ENCODE results near the gene DUS1L. TPM values are rescaled to one million over a fixed set of nuclear protein-coding genes. Genes with fewer than 3 reads are reported as not detected.

DUS1L gene
- total RNA-seq, 2 experiments from 2014 or later: 132 to 133 TPM

GRCh38 chr17:82010575-82011525 lies 54.8 kb downstream of the DUS1L start:
- intact Hi-C loops (cut with micrococcal nuclease): no loop called here
- CTCF ChIA-PET: no interaction called here
- no peak overlapping the region for H3K4me3 Mint-ChIP-seq
- no peak for DNase-seq
- no peaks in the 10 kb centered on the region for H3K27me3 Mint-ChIP-seq (ENCODE audit: low read depth)
- no peaks in the 10 kb centered on the region for H3K4me1 Mint-ChIP-seq (ENCODE audit: low read depth)
- no peaks in the 10 kb centered on the region for H3K36me3 Mint-ChIP-seq (ENCODE audit: low read depth)
- no peak overlapping the region for H3K27ac Mint-ChIP-seq
- H3K9me3 Mint-ChIP-seq: no peaks in the 10 kb centered on the region

- H3K36me3 Mint-ChIP-seq (ENCODE audit: low read depth): no peaks in the 10 kb centered on the region
- intact Hi-C loops (cut with micrococcal nuclease): no loop called here
- H3K9me3 Mint-ChIP-seq: no peaks in the 10 kb centered on the region
- H3K4me3 Mint-ChIP-seq: no peak overlapping the region
- CTCF ChIA-PET: interaction anchor here (1.0 kb wide), 1 partner anchor 11 kb away, joined by 4 read pairs; no protein-coding TSS in a partner anchor
- no peaks in the 10 kb centered on the region for H3K4me1 Mint-ChIP-seq (ENCODE audit: low read depth)
- H3K27ac Mint-ChIP-seq: no peak overlapping the region
- no peaks in the 10 kb centered on the region for H3K27me3 Mint-ChIP-seq (ENCODE audit: low read depth)
- DNase-seq: no peak
Observed at GRCh38 chr17:82009413-82009812, 56.2 kb downstream of the DUS1L start.

GRCh38 chr17:82008941-82009405 lies 56.6 kb downstream of the DUS1L start:
- CTCF ChIA-PET: interaction anchor here (1.0 kb wide), 1 partner anchor 11 kb away, joined by 4 read pairs; no protein-coding TSS in a partner anchor
- no peaks in the 10 kb centered on the region for H3K36me3 Mint-ChIP-seq (ENCODE audit: low read depth)
- no peak overlapping the region for H3K27ac Mint-ChIP-seq
- DNase-seq: no peak
- H3K4me1 Mint-ChIP-seq (ENCODE audit: low read depth): no peaks in the 10 kb centered on the region
- H3K27me3 Mint-ChIP-seq (ENCODE audit: low read depth): no peaks in the 10 kb centered on the region
- no peaks in the 10 kb centered on the region for H3K9me3 Mint-ChIP-seq
- H3K4me3 Mint-ChIP-seq: no peak overlapping the region
- intact Hi-C loops (cut with micrococcal nuclease): no loop called here

- Mint-ChIP-seq H3K27ac (no peak overlapping the region), H3K9me3 (no peaks in the 10 kb centered on the region), H3K4me1 (ENCODE audit: low read depth) (no peaks in the 10 kb centered on the region), H3K36me3 (ENCODE audit: low read depth) (no peaks in the 10 kb centered on the region), H3K27me3 (ENCODE audit: low read depth) (no peaks in the 10 kb centered on the region), H3K4me3 (no peak overlapping the region)
- CTCF ChIA-PET: no interaction called here
- intact Hi-C loops (cut with micrococcal nuclease): no loop called here
- DNase-seq: no peak
Observed at GRCh38 chr17:82008258-82008940, 57.2 kb downstream of the DUS1L start.

Other genes with a start within 250 kb of the DUS1L start
- 10 to 100 TPM; 53.7 to 55.6 TPM for gene MCRIP1, start 232.5 kb downstream of the DUS1L start, total RNA-seq
- gene PPP1R27, start 230.8 kb downstream of the DUS1L start, total RNA-seq: not detected
- gene P4HB, start 205.3 kb downstream of the DUS1L start, total RNA-seq: 100 to 1,000 TPM; 273 to 276 TPM
- gene ARHGDIA, start 194.5 kb downstream of the DUS1L start, total RNA-seq: 100 to 1,000 TPM; 355 to 389 TPM
- 100 to 1,000 TPM; 213 to 217 TPM for gene ALYREF, start 174.2 kb downstream of the DUS1L start, total RNA-seq
- gene ANAPC11, start 174.1 kb downstream of the DUS1L start, total RNA-seq: 100 to 1,000 TPM; 171 to 182 TPM
- under 1 TPM; 0.12 to 0.19 TPM for gene NPB, start 163.6 kb downstream of the DUS1L start, total RNA-seq
- 10 to 100 TPM; 15.9 to 16.6 TPM for gene PCYT2, start 154.4 kb downstream of the DUS1L start, total RNA-seq
- 10 to 100 TPM; 18.8 to 22.1 TPM for gene SIRT7, start 147.6 kb downstream of the DUS1L start, total RNA-seq
- gene MAFG, start 138.1 kb downstream of the DUS1L start, total RNA-seq: 10 to 100 TPM; 13.5 to 14.8 TPM
- gene PYCR1, start 128.5 kb downstream of the DUS1L start, total RNA-seq: 100 to 1,000 TPM; 121 to 130 TPM
- not detected for gene MYADML2, start 118.6 kb downstream of the DUS1L start, total RNA-seq
- gene NOTUM, start 104.6 kb downstream of the DUS1L start, total RNA-seq: under 1 TPM; 0.35 to 0.38 TPM
- 10 to 100 TPM; 33.6 to 34.8 TPM for gene ASPSCR1, start 88.2 kb downstream of the DUS1L start, total RNA-seq
- 10 to 100 TPM; 55.8 to 57.8 TPM for gene CENPX, start 42.9 kb downstream of the DUS1L start, total RNA-seq
- 10 to 100 TPM; 12.0 to 12.5 TPM for gene LRRC45, start 42.5 kb downstream of the DUS1L start, total RNA-seq
- 1 to 10 TPM; 4.5 to 4.8 TPM for gene RAC3, start 34.1 kb downstream of the DUS1L start, total RNA-seq
- gene DCXR, start 28.1 kb downstream of the DUS1L start, total RNA-seq: 100 to 1,000 TPM; 139 to 146 TPM
- gene RFNG, start 14.0 kb downstream of the DUS1L start, total RNA-seq: 10 to 100 TPM; 17.6 to 18.0 TPM
- 10 to 100 TPM; 91.0 to 91.3 TPM for gene GPS1, start 13.9 kb downstream of the DUS1L start, total RNA-seq
- gene FASN, start 32.4 kb upstream of the DUS1L start, total RNA-seq: 100 to 1,000 TPM; 183 to 195 TPM
- gene CCDC57, start 147.0 kb upstream of the DUS1L start, total RNA-seq: 10 to 100 TPM; 40.7 to 43.9 TPM
- gene SLC16A3, start 163.2 kb upstream of the DUS1L start, total RNA-seq: 10 to 100 TPM; 15.2 to 18.3 TPM
- gene CSNK1D, start 207.9 kb upstream of the DUS1L start, total RNA-seq: 100 to 1,000 TPM in 1 of 2 experiments, 10 to 100 TPM in 1; 99.8 to 100 TPM